HG03354 (cell line): Measurements from ENCODE around the gene ZBTB47.

Source experiments
- ATAC-seq: cut with Tn5 transposase; IDR thresholded peaks from one replicate; pipeline ENCODE4 v1.9.1; 2021; ENCODE audit warnings: mild to moderate bottlenecking; ENCODE audit not compliant: unreplicated experiment, poor library complexity, severe bottlenecking

ZBTB47 gene

DNA sequence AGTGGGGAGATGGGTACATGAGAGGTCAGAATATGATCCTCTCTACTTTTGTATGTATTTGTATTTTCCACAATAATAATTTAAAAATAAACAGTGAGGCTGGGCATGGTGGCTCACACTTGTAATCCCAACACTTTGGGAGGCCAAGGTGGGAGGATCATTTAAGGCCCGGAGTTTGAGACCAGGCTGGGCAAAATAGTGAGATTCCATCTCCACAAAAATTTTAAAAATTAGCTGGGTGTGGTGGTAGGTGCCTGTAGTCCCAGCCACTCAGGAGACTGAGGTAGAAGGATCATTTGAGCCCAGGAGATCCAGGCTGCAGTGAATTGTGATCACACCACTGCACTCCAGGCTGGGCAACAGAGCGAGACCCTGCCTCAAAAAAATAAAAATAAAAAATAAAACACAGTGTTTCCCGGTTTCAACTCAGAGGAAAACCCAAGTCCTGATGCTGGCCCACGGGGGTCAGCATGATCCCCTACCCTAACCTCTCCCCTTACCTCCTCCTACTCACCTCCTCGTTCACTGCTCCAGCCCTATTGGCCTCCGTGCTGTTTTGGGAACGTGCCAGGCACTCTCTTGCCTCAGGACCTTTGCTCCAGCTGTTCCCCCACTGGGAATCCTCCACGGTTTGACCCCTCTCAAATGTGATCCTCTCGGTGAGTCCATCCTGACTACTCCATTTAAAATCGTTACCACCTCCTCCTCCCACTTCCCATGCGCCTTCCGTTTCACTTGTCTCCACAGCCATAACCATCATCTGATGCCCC lies 29.0 kb downstream of the ZBTB47 start:
- ATAC-seq, result no peak

DNA sequence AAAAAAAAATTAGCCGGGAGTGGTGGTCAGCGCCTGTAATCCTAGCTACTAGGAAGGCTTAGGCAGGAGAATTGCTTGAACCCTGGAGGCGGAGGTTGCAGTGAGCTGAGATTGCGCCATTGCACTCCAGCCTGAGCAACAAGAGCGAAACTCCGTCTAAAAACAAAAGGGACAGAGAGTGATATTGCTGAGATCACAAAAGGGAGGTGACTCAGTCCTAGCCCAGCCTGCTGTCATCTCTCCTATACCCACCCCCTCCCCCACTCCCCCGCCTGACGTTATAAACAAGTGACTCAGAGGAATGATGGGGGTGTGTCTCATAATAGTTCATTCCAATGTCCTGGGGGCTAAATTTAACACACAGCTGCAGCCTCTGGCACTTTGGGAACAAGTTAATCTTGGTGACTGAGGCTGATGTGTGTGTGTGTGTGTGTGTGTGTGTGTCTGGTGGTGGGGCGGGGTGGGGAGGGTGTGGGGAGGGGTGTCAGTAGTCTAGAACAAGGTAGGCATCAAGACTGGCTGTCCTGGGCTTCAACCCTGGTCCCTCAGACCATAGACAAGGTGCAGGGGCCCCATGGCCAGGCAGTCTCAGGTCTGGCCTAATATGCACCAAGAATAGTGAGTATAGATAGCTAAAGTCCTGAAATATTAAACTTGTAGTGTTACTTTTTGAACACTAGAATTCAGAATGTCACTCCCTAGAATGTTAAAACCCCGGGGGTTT lies 30.5 kb downstream of the ZBTB47 start:
- ATAC-seq, result no peak

DNA sequence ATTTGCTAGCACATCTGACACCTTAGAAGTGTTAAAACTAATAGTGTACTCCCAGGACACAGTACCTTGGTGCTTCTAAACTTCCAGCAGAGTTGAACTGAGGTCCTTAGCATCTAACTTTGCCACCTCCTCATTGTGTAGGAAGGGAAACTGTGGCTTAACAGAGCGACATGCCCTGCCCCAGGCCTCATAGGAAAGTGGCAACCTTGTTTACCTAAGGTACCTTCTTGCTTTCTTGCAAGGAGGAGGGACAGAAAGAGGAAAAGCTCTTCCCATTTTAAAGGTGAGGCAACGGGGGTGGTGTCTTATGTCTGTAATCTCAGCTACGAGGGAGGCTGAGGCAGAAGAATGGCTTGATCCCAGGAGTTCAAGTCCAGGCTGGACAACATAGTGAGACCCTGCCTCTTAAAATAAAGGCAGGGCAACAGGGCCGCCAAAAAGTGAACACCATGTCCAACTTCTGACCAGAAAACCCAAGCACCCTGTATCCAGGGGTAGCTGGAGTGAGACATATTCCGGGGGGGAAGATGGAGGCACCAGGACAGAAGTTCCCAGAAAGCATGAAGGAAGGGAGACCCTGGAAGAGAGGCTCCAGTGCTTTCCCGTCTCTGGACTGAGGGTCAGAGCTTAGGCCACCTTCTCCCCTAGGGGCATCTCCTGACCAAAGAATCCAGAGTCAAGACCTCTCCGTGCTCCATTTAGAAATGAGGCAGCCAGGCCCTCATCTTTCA lies 31.3 kb downstream of the ZBTB47 start:
- no peak for ATAC-seq

DNA sequence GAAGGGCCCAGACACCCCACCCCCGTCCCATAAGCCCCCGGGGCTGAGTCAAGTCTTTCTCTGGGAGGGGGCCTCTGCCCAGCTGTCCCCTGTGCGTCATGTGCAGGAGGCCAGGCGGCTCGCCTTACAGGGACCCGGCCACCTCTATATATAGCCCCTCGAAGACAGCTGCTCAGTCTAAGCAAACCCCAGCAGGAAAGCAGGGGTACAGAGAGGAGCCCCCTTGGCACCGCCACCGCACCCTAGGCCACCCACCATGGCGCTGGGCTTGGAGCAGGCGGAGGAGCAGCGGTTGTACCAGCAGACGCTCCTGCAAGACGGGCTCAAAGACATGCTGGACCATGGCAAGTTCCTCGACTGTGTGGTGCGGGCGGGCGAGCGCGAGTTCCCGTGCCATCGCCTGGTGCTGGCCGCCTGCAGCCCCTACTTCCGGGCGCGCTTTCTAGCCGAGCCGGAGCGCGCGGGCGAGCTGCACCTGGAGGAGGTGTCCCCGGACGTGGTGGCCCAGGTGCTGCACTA lies 31.9 kb downstream of the ZBTB47 start, which contains the start of gene KLHL40:
TSS of gene KLHL40 (plus strand) at position 175 of the 519 bp plus-strand sequence. CDS start at position 257, 82 bp downstream.
- ATAC-seq, result no peak

DNA sequence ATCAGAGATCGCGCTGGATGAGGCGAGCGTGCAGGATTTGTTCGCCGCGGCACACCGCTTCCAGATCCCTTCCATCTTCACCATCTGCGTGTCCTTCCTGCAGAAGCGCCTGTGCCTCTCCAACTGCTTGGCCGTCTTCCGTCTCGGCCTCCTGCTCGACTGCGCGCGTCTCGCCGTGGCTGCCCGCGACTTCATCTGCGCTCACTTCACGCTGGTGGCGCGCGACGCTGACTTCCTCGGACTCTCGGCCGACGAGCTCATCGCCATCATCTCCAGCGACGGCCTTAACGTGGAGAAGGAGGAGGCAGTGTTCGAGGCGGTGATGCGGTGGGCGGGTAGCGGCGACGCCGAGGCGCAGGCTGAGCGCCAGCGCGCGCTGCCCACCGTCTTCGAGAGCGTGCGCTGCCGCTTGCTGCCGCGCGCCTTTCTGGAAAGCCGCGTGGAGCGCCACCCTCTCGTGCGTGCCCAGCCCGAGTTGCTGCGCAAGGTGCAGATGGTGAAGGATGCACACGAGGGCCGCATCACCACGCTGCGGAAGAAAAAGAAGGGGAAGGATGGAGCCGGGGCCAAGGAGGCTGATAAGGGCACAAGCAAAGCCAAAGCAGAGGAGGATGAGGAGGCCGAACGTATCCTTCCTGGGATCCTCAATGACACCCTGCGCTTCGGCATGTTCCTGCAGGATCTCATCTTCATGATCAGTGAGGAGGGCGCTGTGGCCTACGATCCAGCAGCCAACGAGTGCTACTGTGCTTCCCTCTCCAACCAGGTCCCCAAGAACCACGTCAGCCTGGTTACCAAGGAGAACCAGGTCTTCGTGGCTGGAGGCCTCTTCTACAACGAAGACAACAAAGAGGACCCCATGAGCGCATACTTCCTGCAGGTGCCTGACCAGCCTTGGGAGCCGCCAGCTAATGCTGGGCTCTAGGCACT lies 32.7 kb downstream of the ZBTB47 start:
- no peak for ATAC-seq

DNA sequence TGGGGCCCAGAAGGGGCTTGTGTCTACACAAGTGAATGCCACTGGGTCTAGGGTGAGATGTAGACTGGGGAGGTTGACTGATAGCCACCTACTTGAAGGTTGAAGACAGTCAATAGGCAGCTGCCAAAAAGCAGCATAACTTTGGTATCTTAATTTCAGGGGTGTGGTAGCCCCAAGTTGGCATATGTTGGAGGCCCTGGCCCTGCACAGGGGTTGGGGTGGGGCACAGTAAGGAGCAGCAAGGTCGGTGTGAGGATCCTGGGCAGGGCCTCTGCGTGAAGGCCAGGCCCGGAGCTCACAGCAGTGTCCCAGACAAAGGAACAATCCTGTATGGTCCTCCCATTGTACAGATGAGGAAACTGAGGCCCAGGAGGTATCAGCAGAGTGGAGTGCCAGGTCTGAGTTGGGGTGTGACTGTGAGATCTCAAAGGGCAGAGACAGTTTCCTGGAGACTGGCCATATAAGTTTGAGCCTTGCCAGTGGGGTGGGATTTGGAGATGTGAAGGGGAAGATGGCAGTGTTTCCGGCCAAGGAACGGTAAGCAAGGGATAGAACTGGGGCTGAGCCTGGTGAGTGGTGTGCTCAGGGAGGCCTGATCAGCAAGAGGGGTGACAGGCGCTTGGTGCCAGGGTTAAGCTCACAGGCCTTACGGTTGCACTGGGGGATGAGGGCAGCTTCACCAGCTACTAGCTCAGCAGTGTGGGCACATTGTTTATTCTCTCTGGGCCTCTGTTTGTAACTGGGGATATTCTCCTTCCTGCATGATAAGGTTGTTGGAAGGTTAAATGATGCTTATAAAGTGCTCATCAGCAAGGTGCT lies 33.5 kb downstream of the ZBTB47 start:
- no peak for ATAC-seq

DNA sequence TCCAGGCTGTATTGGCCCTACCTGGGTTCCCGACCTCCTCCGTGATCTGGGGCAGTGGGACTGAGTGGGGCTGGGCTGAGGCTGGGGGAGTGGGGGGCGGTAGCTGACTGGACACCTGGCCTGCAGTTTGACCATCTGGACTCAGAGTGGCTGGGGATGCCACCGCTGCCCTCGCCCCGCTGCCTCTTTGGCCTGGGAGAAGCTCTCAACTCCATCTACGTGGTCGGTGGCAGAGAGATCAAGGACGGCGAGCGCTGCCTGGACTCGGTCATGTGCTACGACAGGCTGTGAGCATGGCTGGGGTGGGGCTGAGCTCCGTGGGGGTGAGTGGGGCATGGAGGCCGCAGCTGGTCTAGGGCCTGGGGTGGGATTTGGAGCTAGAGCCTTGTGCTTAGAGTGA lies 34.5 kb downstream of the ZBTB47 start:
- no peak for ATAC-seq

DNA sequence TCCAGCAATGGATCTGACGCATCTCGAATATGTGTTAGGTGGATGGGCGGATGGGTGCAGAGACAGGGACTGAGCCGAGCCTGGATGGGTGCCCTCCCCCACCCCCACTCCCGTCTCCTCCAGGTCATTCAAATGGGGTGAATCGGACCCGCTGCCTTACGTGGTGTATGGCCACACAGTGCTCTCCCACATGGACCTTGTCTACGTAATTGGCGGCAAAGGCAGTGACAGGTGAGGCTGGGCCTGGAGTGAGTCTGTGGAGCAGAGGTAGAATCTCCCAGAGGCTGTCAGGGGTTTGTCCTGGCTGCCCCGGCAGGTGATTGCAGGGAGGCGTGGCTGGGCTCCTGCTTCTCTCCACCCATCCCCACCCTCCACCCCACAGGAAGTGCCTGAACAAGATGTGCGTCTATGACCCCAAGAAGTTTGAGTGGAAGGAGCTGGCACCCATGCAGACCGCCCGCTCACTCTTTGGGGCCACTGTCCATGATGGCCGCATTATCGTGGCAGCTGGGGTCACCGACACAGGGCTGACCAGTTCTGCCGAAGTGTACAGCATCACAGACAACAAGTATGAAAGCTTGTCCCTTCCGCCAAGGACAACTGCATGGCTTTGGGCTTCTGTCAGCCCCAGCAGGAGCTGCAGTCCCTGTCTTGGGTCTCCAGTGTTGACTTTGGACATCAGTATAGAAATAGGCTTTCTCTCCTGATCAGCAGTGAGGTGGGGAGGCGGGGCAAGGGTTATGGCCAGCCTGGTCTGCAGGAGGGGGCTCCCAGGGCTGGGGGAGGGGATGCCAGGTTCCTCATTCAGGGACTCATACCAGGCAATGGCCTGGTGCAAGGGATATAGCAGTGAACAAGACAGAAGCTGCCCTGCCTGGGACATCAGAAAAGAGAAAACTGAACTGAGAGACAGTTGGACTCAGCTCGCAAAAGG lies 35.3 kb downstream of the ZBTB47 start:
- no peak for ATAC-seq

DNA sequence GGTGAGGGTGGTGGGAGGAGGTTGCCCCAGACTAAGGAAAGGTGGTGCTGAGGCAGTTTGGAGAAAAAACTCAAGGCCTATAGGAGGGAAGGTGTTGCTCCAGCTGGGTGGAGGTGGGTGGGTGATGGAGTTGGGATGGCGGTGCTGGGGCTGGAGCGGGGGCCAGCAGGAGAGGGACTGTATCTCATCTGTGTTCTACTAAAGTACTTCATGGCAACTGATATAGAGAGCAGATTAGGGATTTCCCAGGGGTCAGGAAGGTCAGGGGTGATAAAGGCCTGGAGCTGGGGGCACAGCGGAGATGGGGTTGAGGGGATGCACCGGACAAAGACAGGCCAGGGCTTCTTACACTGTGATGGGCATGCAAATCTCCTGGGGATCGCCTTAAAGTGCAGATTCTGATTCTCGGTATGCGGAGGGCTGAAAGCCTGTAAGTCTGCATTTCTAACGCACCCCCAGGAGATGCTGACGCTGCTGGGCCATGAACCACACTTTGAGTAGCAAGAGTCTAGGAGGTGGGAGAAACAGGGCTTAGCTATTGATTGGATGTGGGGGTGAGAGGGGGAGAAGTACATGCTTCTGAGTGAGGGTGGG lies 36.0 kb downstream of the ZBTB47 start:
- no peak for ATAC-seq

DNA sequence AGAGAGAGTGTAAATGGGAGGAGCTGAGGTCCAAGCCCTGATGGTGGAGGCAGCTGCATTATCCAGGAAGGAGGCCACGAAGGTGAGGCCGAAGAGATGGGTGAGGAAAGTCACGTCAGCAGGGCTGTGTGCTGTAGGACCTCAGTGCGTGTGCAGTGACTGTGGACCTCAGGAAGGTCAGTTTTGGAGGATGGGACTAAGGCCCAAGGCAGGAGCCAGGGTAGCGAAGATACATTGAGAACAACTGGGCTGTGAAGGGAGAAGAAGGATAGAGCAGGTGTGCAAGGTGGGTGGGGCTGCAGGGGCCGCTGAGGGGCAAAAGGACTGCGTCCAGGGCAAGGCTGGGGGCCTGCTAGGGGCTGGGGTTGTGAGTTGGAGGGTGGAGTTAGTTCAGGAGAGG lies 36.7 kb downstream of the ZBTB47 start:
- ATAC-seq, result no peak

DNA sequence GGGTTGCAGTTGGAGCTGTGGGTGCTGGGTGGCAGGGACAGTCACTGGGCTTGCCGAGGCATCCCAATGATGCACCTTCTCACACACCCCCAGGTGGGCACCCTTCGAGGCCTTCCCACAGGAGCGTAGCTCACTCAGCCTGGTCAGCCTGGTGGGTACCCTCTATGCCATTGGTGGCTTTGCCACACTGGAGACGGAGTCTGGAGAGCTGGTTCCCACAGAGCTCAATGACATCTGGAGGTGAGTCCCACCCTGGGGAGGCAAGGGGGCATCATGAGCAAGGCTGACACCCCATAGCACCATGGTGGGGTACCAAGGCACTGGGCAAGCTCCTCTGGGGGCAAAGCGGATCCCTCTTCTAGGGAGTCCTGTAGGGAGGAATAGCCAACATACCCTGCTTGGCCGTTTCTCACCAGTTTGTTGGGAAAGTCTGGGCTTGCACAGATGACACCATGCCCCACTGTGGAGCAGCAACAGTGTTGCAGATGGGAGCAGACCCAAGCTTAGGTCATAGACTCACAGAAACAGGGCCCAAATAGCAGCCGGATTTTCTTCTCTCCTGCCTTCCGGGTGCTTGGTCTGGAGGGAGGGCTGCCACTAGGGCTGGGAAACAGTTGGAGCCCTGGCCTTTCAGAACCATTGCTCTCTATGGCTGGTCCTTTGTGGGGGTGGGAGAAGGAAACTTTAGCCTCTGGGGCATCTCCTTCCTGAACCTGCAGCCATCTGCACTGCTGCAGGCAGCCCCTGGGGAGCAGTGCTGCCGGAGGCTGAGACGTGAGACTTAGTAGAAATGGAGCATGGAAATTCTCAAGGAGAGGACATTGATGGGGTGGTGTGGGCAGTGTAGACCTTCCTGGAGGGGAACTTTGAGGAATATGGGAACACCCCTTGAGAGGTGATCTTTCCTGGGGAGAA lies 37.5 kb downstream of the ZBTB47 start:
- ATAC-seq, result no peak

DNA sequence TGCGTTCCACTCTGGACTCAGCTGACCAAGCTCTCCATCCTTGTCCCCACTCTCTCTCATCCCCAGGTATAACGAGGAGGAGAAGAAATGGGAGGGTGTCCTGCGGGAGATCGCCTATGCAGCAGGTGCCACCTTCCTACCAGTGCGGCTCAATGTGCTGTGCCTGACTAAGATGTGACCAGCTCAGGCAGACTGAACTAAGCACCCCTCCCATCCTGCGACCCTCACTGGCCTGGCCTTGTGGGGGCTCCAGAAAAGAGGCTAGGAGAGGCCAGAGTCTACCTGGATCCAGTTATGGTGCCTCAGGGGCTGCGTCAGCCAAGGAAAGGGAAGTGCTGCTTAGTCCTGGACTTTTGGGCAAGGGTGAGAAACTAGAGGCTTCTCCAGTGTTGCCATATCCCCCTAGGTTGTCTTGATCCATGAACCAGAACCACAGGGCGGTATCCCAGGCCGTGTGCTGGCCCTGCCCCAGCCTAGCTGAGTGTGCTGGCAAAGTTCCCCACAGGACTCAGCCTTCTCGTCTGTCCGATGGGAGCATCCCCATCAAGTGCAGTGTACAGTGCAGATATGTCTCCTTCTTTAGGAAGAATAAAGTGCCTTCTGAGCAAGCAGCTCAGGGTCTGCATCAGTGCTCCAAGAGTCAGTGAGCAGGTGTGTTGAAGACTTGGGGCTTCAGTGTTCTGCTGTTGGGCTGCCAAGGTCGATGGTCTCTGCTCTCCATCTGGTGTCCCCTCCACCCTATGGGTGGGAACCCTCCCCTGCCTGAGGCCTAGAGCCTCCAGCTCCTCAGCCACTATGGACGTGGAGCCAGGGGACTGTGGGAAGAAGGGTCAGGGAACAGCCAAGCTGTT lies 38.5 kb downstream of the ZBTB47 start:
- no peak for ATAC-seq

DNA sequence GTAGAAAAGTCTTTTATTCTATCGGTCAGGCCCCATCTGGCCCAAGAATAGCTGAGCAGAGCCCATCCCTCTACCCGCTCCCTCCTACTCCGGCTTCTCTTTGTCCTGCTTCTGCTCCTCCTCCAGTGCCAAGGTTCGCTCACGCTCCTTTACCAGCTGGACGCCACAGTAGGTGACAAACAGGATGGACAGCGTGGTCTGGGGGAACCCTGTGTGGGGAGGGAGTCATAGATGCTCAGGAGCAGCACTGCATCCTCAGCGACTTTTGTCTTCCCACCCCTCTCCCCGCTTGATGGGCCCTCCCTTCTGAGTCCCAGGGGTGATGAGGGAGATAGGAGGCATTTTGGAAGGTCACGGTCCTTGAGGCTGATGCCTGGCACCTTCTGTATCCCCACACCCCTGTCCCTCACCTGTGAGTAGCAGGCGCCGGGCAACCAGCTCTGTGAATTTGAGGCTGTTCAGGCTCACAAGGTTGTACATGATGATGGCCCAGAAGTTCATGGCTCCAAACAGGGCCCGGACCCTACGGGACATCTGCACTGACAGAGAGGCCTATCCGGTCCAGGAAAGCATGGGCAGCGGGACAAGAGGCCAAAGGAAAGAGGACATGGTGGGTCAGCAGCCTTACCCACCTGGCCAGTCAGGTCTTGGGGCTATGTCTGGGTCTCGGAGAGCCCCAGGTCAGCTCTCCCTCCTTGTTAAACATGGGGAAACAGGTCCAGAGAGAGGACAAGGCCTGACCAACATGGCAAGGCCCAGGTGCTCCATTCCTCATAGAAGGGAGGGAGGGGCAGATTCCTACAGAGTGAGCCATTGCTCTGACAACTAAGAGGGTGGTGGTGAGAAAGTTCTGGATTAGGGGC lies 39.4 kb downstream of the ZBTB47 start:
- no peak for ATAC-seq

DNA sequence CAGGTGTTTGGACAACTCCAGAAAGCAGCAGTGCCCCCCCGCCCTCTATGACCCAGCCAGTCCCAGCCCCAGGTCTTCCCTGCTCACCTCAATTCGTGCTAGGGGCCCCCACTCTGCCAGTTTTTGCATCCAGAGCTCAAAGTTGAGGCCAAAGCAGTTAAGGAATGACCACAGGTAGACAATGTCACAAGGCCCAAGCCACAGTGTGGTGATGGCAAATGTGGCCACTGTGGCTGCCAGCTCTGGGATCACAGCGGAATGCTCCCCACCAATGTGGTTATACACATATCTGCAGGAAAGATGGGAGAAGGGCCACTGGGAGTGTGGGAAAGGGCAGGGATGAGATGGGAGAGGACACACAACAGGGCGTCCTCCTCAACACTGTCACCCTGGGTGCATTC lies 40.0 kb downstream of the ZBTB47 start:
- ATAC-seq, result no peak
